Right lobe of liver (tissue), 4 donors: ENCODE results near the gene COPS8.

ENCODE experiments used
- CTCF ChIP-seq, 4 donors: fragments of 200-600 bp in 3 of 4; fragments of 450-650 bp in 1 of 4; IDR thresholded peaks; one replicate each; pipeline versions ENCODE4 v1.5.1 to v1.8.0; 2016 to 2022; ENCODE audit warnings: antibody characterized with exemption in 4 of 4, mild to moderate bottlenecking in 2 of 4
- POLR2A ChIP-seq: fragments of 450-650 bp; IDR thresholded peaks from one replicate; pipeline ENCODE4 v1.6.1; 2017; ENCODE audit warnings: antibody characterized with exemption, mild to moderate bottlenecking
- donor health status: DM: no; HTN: no; CAD: no.
- donor health status: DM: no; HTN: no; CAD: no.
- donor health status: DM: no; HTN: yes; CAD: no.

GRCh38 chr2:237130562-237131421 is 45.1 kb downstream of the COPS8 start:
- TF ChIP-seq CTCF (IDR thresholded peaks at IDR 0.05) (no peak), POLR2A (no peak)
